ENCODE data around the gene ASTN2. TPM values are rescaled to one million over a fixed set of nuclear protein-coding genes. Genes with fewer than 3 reads are reported as not detected.

Gene ASTN2
- total RNA-seq, 2 experiments from 2014 or later = 1.7 to 4.2 TPM

GRCh38 chr9:116430849-116431248 lies 984.0 kb downstream of the ASTN2 start:
- BruUV-seq (replicated peaks) = no TSS peak
- H3K9me2 ChIP-seq (ENCODE audit: insufficient read depth, low read length) = no peaks in the 10 kb centered on the region
- H3K4me1 ChIP-seq (ENCODE audit: insufficient read depth, low read length, poor library complexity, severe bottlenecking) = no peaks in the 10 kb centered on the region
- no peaks in the 10 kb centered on the region for H3K9me3 ChIP-seq (ENCODE audit: low read length)
- TF ChIP-seq EZH2phosphoT487 (IDR thresholded peaks at IDR 0.05; ENCODE audit: borderline replicate concordance, low read depth, low read length) = no peak
- TF ChIP-seq CTCF (conservative IDR thresholded peaks at IDR 0.05; ENCODE audit: low read length) = no peak
- DNase-seq (ENCODE audit: low spot score) = no peak
- H3K27ac ChIP-seq (ENCODE audit: low read depth, low read length, poor library complexity, severe bottlenecking) = no peak overlapping the region
- H3K36me3 ChIP-seq (ENCODE audit: insufficient read depth, low read length) = no peaks in the 10 kb centered on the region
- ChIA-PET CTCF (ENCODE audit: unreplicated experiment) (no interaction called here), POLR2A (no interaction called here)
- H4K20me1 ChIP-seq (ENCODE audit: insufficient read depth, low read length) = no peaks in the 10 kb centered on the region
- no peak overlapping the region for H2AFZ ChIP-seq (ENCODE audit: low read length)
- intact Hi-C loops (cut with micrococcal nuclease; ENCODE audit: unreplicated experiment) = no loop called here
- H3K4me3 ChIP-seq (ENCODE audit: low read depth, low read length, poor library complexity, severe bottlenecking) = no peak overlapping the region
- no peak overlapping the region for H3K4me2 ChIP-seq (ENCODE audit: low read length)
- H3K79me2 ChIP-seq (ENCODE audit: insufficient read depth, low read depth, low read length) = no peaks in the 10 kb centered on the region

DNA sequence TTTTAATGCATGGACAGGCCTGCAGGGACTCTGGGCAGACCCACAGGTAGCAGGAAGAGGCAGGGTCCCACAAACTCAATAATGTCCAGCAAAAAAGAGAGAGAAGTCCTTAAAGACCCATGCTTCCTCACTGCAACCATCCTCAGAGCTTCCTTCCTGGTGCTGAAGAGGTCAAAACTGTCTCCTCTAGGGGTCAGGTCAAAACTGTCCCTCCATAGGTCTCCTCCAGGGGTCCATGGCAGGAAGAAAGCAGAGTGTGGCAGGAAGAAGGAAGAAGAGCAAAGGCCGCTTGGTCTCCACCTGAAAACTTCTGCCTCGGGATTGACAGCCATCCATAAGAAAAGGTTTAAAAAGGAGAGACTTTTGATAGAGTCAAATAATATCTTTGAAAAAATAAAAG lies 989.6 kb downstream of the ASTN2 start:
- TF ChIP-seq CTCF (conservative IDR thresholded peaks at IDR 0.05; ENCODE audit: low read length) (no peak), EZH2phosphoT487 (IDR thresholded peaks at IDR 0.05; ENCODE audit: borderline replicate concordance, low read depth, low read length) (no peak)
- Histone ChIP-seq H2AFZ (ENCODE audit: low read length) (no peak overlapping the region), H3K36me3 (ENCODE audit: insufficient read depth, low read length) (no peaks in the 10 kb centered on the region), H3K4me2 (ENCODE audit: low read length) (no peak overlapping the region), H3K27ac (ENCODE audit: low read depth, low read length, poor library complexity, severe bottlenecking) (no peak overlapping the region), H3K4me3 (ENCODE audit: low read depth, low read length, poor library complexity, severe bottlenecking) (no peak overlapping the region), H3K9me2 (ENCODE audit: insufficient read depth, low read length) (no peaks in the 10 kb centered on the region), H3K79me2 (ENCODE audit: insufficient read depth, low read depth, low read length) (no peaks in the 10 kb centered on the region), H3K4me1 (ENCODE audit: insufficient read depth, low read length, poor library complexity, severe bottlenecking) (no peaks in the 10 kb centered on the region), H3K9me3 (ENCODE audit: low read length) (no peaks in the 10 kb centered on the region), H4K20me1 (ENCODE audit: insufficient read depth, low read length) (no peaks in the 10 kb centered on the region)
- POLR2A ChIA-PET = no interaction called here
- no peak for DNase-seq (ENCODE audit: low spot score)
- CTCF ChIA-PET (ENCODE audit: unreplicated experiment) = no interaction called here
- intact Hi-C loops (cut with micrococcal nuclease; ENCODE audit: unreplicated experiment) = no loop called here
- no TSS peak for BruUV-seq (replicated peaks)

GRCh38 chr9:116423149-116423548 lies 991.7 kb downstream of the ASTN2 start:
- ChIA-PET POLR2A (interaction anchor here (1.7 kb wide), 1 partner anchor 145 kb away, joined by 3 read pairs; no protein-coding TSS in a partner anchor), CTCF (ENCODE audit: unreplicated experiment) (no interaction called here)
- intact Hi-C loops (cut with micrococcal nuclease; ENCODE audit: unreplicated experiment) = no loop called here
- BruUV-seq (replicated peaks) = no TSS peak
- Histone ChIP-seq H3K9me3 (ENCODE audit: low read length) (no peaks in the 10 kb centered on the region), H4K20me1 (ENCODE audit: insufficient read depth, low read length) (no peaks in the 10 kb centered on the region), H3K4me3 (ENCODE audit: low read depth, low read length, poor library complexity, severe bottlenecking) (no peak overlapping the region), H3K79me2 (ENCODE audit: insufficient read depth, low read depth, low read length) (no peaks in the 10 kb centered on the region), H3K27ac (ENCODE audit: low read depth, low read length, poor library complexity, severe bottlenecking) (no peak overlapping the region), H3K36me3 (ENCODE audit: insufficient read depth, low read length) (no peaks in the 10 kb centered on the region), H3K4me2 (ENCODE audit: low read length) (no peak overlapping the region), H3K9me2 (ENCODE audit: insufficient read depth, low read length) (no peaks in the 10 kb centered on the region), H3K4me1 (ENCODE audit: insufficient read depth, low read length, poor library complexity, severe bottlenecking) (no peaks in the 10 kb centered on the region), H2AFZ (ENCODE audit: low read length) (no peak overlapping the region)
- no peak for DNase-seq (ENCODE audit: low spot score)
- no peak for TF ChIP-seq EZH2phosphoT487 (IDR thresholded peaks at IDR 0.05; ENCODE audit: borderline replicate concordance, low read depth, low read length)
- TF ChIP-seq CTCF (conservative IDR thresholded peaks at IDR 0.05; ENCODE audit: low read length) = no peak
